NCI-H2196 treated with DMSO at 0.1 percent for 48 hours (cell line): Measurements from ENCODE around the gene DGKI.

Source experiments
- DNase-seq: peaks from one replicate; lab custom pipeline; 2025; ENCODE audit not compliant: unreplicated experiment; lab: John Stamatoyannopoulos, UW

Gene DGKI

DNA sequence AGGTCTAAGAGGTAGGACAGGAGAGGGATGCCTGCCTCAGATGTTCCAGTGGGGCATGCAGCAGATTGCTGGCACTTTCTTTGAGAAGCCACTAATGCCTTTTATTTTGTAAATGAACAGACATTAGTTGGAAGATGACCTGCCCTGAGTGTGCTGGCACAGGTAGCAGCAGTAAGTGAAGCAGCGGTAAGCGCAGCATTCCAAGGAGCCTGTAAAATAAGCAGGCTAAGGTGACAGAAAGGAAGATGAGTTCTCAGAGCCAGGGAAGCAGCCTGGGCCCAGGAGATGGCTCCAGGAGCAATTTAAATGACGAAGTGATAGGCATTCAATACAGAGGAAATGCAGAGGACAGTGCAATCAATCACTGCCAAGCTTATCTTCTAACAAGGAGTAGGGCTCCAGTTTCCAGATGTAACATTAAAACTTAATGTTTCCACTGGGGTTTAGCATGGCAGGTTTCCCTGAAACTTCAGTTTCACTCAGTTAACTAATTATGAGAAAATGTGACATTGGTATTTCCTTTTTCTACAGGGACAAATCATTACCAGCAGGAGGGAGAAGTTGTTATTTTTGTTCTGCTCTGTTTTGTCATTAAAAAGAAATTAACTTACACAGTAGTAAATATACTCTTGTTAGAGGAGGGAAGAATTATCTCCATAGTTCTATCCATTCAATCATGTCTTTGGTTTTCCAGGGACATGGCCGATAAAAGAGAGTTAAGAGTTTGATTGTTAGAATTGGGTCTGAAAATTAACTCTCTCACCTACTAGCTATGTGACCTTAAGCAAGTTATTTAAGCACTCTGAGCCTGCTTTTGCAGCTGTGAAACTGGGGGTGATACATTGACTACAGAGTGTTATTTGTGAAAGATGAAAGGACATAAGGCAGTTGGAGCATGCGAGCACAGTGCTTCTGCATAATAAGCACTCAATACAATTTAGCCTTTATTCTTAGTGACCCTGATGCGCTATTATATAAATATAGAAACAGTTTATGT is 406.6 kb downstream of the DGKI start:
- no peak for DNase-seq

DNA sequence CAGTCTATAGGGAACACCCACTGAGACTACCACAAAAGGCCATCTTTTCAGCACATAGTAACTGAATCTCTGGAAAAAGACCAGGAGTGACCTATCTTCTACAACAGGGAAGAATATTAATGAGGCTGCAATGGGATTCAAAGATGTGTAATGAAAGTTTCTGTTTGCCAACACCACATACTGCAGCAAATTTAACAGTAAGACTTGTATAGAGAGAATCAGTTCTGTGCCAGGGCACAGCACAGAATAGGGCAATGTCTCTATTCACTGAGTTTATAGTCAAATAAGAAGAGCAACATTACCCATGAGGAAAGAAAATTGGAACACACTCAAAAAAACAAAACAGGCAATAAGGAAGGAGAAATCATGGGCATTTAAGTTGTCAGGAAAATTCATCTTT is 411.8 kb downstream of the DGKI start:
- no peak for DNase-seq

DNA sequence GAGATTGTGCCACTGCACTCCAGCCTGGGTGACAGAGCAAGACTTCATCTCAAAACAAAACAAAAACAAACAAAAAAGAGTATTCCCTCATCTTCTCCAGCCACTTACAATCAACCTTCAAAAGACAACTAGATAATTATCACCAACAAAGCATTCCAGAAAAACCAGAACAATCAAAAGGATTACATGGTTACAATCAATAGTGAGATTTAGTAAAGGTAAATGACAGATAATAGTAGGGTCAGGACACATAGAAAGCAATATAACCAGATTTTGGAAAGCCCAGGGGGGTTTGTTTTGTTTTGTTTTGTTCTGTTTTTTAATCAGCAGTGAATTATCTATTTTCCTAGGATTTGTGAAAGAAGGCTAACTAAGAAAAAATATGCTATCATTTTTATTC is 412.2 kb downstream of the DGKI start:
- no peak for DNase-seq

DNA sequence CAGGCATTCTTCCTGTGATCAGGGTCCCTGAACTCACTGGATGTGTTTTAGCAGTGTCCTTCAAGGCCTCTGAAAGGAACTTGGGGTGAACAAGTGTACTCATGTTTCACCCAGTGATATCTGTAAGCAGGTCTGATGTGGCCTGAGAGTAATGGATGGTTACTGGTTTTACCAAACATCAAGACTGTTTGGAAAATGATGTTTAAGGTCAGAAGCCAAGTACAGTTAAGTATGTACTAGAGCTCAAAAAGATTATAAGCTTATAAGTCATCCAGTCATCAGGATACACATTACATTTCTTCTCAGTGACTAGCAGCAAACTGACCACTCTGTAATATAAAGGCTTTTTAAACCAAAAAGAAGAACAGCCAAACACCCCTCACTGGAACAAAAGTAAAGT is 423.5 kb downstream of the DGKI start:
- DNase-seq, result no peak

DNA sequence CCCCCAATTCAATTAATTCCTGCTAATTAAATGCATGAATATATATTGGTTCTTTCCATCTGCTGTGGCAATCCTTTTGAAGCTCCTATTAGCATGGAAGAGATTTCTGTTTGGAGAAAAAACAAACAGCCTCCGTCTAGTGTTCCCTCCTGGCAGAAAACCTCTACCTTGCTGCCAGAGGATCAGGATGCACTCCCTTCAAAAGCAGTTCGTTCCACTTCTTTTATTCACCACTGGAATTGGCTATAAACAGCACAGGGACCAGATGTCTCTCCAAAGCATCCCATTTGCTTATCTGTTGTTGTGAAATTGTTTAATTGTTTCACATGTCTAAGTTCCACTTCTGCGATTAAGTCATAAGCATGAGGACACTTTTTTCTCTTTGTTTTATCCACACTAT is 425.4 kb downstream of the DGKI start:
- DNase-seq, result peak; percentile 37

DNA sequence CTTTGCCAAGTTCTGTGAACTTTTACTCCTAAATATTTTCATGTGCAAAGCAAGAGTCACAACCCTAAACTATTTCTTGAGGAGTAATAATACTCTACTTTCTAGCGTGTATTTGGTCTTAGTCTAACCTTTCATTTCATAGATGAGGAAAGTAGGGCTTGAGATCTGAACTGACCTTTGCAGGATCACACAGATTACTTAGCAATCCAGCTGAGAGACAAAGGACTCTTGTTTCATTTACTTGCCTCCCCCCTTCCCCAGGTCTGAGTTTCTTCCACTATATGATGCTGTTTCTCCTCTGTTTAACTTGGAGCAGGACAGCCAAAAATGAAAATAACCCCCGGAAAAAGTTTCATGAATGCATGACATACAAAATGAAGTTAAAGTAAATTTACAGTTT is 427.9 kb downstream of the DGKI start:
- no peak for DNase-seq

DNA sequence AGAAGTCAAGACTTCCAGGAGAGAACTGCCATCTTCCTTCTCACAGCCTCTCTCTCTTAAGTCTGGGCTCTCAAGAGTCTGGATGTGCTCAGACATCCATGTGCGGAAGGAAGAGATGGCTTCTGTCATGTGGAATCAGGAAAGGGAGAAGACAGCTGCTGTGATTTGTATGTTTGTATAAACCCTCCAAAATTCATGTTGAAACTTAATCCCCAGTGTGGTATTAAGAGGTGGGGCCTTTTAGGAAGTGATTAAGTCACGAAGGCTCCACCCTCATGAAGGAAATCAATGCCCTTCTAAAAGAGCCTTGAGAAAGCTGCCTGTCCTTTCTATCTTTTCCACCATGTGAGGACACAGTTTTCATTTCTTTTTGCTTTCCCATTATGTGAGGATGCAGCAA is 429.3 kb downstream of the DGKI start:
- no peak for DNase-seq

DNA sequence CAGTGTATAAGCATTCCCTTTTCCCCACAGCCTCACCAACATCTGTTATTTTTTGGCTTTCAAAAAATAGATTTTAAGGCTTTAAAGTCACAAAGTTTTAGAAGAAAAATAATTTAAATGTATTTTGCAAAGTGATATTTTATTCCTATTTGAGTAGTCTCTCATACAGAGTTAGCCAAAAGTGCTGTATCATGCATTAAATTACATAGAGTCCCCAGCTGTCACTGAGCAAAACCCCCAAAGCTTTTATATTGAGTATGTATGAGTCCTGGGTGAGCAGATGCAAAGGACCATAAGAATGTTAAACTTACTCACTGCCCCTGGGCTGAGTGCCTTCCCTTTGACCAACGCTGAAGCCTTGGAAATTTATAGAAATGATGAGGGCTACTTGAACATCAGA is 432.9 kb downstream of the DGKI start:
- no peak for DNase-seq

DNA sequence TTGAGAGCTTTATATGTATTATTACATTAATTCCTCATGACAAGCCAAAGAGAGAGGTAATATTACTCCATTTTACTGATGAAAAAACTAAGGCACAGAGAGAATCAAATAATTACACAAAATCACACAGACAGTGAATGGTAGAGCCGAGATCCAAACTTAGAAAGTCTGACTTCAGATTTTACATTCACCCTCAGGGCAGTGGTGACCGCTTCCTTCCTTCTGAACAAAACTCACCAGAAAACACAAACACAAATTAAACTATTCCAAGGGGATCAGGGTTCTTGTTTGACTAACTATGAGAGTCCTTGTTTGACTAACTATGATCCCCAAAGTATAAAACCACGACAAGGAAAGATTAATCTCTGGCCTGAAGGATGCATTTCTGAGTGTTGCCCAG is 435.3 kb downstream of the DGKI start:
- DNase-seq, result no peak

DNA sequence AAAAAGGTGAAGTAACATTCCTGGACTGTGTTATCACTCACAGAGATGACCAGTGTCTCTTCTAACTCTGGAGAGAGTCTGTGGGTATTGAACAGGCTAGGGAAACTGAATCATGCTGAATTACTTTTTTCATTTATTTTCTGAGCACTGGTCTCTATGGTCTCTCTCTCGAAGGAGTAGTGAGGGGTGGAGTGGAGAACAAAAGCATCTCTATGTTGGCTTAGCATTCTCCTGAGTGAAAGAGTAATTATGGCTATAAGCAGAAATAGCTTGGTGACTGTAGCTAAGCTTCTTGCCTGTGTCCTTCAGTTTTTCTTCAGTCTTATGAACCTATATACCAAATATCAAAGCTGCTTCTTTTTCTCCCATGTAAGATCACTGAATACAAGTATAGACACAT is 438.6 kb downstream of the DGKI start:
- no peak for DNase-seq

DNA sequence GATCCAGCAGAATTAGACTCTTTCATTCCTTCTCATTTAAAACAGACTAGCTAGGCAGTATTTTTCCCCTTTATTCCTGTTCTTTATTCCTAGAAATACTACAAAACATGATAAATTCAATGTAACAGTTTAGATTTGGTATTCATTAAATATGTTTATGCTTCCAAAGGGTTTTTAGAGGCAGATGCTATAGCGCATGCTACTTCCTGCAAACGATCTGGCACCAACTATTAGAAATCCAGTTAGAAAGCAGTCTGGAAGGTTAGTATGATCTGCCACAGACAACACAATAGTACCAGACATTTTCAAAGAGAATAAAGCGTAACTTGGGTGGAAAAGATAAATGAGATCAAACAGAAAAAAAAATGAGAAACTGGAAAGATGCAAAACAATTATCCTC is 439.7 kb downstream of the DGKI start:
- no peak for DNase-seq

DNA sequence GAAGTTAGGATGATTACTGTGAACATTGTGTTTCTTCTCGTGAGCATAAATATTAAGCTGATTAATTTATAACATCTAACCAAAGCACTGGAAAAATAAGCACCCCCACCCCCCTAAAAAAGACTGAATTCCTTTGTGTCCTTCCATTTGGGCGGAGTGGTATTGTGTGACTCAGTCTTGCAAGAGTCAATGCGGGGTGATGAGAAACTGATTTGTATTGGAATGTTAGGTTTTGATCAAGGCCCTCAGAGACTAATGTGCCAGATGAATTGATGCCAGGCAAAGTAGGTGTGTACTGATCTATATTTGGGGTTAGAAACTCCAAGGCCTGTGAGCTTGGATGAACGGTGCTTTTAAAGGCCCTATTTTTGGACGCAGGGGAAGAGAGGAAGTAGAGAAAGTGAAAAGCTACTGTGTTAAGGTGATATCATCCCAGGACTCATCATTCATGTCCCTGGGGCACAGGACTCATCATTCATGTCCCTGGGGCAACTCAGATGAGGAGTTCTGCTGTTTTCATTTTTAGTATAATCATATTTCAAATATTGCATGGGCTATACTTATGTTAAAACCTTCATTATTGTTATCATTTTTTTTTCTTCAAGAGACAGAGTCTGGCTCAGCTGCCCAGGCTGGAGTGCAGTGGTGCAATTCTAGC is 442.0 kb downstream of the DGKI start:
- DNase-seq, result no peak

DNA sequence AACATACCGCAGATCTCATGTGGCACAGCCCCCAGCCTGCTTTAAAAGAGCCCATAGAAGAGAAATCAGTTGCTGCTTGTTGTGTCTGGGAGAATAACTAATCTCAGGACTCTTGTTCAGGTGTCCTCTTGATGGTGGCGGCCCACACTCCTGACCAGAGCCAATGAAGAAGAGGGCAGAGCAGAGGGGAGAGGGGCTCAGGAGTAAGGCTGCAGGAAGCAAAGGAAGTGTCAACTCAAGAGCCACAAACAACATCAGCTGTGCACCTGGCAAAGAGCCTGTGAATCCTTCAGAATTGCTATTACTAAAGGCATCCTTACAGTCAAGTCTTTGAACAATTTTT is 443.4 kb downstream of the DGKI start:
- no peak for DNase-seq

DNA sequence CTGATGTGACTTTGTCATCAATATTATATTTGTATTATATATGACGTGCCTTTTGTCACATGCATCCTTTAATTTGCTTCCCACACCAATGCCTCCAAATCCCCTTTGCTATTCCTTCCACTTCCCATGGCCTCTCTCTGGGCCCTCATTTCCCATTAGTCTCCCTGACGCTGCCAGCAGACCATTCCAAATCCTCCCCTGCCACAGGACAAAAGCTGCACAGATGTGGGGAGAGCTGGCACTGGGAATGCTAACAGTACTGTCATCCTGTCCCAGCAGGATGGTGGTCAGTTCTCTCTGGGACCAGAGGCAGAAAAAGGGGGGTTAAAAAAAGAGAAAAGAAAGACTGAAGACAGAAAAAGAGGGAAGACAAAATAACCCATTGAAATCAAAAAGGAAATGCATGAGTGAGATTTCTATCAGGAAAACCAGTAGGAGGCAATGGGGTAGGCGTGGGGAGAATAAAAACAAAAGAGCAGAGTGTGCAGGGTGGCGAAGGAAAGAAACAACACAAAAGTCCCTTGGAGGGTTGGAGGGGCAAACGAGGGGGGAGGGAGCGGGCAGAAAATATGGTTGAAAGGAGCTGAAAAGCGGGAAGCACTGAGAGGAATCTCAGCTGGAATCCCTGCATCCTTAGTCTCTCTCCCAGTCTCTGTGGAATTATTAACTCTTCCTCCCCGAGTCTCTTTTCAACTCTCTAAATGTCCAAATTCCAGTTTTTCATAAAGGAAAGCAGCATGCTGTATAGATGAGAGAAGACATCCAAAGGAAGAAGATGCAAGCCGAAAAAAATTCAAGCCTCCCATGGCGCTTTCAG is 444.0 kb downstream of the DGKI start:
- DNase-seq, result no peak

DNA sequence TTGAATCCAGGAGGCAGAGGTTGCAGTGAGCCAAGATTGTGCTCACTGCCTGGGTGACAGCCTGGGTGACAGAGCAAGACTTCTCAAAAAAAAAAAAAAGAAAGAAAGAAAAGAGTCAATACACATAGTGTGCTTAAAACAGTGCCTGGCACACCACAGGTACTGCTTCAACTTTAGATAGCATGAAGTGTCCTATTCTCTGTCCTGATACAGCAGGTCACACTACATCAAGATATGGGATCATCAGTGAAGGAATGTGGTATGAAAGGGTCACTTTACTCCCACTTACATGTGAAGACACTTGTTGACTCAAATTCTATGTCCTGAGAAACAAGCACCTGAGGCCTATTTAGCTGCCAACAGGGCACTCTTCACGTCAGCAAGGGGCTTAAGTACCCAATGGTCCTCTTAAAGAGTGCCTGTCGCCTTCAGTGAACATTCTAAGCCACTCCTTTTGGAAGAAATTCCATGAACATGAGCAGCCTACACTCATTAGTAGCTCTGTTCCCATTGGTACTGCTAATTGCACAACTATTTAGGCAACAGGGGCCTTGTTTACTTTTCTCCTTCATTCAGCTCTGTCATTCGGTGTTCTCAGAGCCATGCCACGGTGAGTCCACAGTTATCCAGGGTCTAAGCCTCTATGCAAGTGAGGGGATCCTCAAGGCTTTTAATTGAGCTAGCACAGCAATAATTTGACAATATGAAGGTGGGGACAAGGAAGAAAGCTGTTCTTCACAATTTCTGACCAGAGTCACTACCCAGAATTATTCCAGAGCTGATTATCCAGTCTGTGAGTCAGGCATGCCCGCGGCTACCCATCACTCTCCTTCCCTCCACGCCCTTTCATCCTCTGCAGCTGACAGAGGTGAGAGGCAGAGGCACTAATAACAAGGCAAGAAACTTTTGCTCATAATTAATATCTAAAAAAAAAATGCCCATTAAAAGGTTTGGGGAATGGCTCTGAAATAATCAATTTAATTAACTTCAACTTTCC is 446.6 kb downstream of the DGKI start:
- DNase-seq, result no peak

DNA sequence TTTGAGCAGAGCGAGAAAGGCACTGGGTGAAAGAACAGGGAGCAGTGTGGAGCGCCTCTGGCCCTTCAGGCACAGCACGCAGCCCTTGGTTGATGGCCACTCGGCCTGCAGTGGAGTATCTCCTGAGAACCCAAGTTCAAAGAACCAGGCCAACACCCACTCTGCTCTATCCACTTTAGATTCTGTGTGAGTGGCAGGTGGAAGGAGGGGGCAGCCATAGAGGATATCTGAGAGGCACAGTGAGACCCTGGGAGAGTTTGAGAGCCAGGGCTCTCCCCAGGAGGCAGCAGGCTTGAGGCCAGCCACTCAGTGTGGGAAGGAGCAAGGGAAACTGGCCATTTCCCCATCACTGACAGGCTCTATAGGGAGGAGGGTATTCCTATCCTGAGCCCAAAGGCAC is 450.7 kb downstream of the DGKI start:
- DNase-seq, result no peak

DNA sequence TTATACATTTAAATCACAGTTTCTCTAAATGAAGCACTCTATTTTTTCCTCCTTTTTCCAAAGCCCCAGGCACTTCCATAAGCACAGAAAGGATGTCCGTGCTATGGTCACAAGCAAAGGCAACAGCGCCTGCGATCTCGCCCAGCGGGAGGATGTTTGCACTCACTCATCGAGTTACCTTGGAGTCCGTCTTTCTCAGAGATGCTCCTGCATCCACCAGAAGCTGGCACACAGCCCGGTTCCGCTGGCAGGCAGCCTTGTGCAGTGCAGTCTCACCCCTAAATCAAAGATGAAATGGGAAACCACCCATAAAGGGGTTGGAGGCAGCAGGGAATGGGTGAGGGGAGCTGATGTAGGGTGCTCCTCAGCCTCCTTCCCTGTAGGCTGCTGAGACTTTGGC is 451.4 kb downstream of the DGKI start:
- DNase-seq, result peak; percentile 23

DNA sequence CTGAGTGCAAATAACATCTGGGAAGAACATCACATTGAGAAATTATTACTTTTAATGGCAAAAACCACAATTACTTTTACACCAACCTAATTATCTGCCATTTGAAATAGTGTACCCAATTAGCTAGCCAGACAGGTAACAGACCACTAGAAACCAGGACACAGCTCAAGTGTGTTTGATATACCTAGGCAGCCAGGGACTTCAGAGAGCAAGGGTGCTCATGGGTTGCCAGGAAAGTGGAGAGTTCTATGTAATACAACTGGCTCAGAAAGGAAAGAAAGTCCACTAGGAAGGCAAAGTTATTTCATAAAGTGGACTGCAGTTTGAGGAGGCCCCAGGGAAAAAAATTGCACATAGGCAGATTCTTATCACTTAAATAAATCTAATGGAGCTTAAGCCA is 453.2 kb downstream of the DGKI start:
- no peak for DNase-seq

DNA sequence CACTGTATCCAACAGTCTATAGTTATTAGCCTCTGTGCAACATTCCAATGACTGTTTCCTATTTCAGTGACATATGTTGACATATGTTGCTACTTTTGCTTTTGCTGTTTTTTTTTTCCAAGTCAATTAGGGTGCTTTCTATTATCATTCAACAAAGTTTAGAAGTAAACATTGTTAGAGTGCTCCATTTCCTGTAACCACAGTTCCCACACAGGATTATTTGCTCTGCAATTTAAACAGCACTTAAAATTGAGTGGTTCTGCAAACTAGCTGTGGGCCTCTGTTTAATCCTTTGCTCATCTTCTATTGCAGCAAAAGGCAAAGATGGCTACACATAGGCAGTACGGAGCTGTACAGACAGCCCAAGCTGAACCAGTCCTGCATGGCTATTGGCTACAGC is 456.7 kb downstream of the DGKI start:
- DNase-seq, result no peak

DNA sequence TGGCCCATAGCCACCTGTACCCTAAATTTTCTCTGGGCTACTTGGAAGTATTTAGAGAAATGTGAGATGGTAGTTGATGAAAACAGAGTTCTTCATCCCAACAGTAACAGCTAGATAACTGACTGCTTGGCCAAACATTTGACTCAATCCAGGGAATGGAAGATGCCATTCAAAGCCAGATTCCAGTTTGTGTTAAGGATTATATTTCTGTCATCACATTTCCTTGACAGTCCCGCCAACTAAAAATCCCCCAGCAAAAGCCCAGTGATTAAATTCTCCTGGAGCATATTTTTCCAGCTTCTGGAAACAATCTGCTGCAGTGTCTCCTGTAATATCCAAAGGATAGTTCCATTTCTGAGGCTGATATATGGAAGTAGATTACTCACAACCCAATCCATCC is 457.9 kb downstream of the DGKI start:
- no peak for DNase-seq

DNA sequence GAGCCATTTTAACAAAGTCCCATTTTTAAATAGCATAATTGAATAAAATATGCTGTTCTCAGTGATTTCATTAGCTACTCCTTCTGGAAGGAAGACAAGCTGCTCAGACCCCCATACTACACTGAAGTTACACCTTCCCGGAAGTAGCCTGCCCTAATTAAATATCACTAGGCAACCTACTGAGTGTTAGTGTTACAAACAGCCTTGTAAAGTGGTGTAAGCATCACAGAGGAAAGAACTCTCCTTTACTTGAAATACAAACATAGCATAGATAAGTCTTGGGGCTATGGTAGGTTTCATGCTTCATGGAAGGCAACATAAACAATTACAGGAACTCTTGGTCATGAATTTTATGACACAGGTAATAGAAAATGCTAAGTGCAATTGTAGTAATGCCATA is 459.8 kb downstream of the DGKI start:
- no peak for DNase-seq
